AG08396 (cell line): ENCODE measurements around the gene SLC12A5.

Experiments
- DNase-seq: peaks from one replicate; pipeline ENCODE4 v3.0.0; 2012; ENCODE audit warnings: low spot score, mixed read lengths

The SLC12A5 gene

GRCh38 chr20:46027245-46027853, 1.7 kb upstream of the SLC12A5 start:
- DNase-seq, result peak; percentile 79

DNA sequence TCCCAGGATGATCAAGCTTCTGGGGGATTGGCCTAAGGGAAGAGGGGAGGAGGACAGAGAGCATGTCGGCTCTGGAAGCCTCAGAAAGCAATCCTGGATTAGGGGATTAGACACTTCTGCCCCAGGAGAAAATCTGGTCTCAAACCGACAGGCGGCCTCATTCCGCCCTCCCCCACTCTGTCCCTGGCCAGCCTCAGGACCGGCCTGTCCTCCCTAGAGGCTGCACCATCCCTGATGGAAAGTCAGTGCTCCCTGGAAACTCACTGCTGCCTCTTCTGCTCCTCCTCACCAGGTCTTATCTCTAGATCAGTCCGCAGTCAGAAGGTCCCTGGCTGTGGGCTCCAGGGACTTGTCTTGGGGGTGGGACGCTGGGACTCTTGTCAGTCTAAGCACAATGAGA, 905 bp upstream of the SLC12A5 start:
- DNase-seq, result no peak

DNA sequence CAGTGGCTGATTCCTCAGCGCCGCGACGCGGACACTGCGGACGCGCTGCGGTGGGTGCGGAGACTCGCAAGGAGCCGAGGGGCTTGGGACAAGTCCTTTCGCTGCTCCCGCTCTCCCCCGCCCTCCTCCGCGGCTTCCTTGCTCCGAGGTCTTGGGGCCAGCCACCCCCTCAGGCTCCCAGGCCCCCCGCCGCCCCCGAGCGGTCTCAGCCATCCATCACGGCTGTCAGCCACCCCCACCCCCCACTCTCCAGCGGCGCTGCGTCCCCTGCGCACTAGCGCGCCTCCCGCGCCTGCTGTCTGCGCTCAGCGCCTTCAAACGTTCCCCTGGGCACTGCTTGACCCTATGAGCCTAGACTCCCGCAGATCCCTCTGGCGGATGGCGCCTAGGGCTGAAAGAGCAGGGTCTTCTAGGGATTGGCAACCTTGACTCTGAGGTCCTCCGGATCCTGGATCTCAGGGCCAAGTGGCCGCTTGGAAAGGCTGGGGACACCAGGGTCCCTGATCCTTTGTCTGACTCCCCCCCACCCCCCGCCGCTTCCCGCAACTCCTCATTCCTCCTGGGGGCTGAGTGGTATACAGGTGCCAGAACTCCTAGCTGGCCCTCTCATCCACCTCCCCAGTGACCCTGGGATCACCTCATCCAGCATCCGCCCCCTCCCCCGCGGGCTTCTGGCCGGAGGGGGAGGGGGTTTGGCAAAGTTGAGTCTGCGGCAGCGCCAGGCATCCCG, 1.4 kb downstream of the SLC12A5 start:
- no peak for DNase-seq

DNA sequence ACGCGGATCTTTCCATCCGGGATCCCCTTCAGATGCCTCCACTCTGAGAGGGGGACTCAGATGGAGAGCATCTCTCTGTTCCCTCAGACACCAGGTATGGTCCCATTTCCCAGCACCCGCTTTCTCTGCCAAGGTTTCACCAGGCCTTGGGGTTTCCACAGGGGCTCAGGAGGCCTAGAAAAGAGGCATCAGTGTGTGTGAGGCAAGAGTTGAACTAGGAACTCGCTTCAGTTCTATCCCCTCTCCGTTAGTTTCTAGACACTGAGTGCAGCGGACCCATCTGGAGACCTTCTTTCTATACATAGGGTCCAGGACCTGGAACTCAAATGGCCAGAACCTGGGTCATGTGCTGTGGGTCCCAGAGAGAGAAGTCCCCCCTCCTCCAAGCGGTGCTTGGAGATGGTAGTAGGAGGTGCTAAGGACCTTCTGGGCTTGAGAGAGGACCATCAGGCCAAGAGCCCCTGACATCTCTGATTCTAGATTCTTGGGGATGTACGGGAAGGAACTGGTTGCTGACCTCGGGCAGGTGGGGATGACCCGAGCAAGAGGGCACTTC, 2.1 kb downstream of the SLC12A5 start:
- no peak for DNase-seq

GRCh38 chr20:46031701-46032254, 2.8 kb downstream of the SLC12A5 start:
- no peak for DNase-seq

DNA sequence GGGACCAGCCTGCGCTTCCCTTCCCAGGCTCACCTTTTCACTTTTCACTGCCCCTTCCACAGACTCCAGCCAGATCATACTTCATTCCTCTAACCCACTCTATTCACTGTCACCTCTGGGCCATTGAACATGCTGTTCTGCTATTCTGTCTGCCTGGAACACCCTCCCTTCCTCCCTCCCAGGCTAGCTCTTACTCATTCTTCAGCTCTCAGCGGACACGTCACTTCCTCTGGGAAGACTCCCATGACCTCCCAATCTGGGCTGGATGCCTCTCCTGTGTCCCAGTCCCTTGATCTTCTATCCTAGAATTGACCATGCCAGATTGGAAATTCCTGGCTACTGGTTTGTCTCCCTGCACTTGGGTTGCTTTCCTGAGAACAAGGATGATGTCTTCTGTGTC, 5.0 kb downstream of the SLC12A5 start:
- no peak for DNase-seq

- no peak for DNase-seq
Measured at GRCh38 chr20:46035253-46035652, 6.2 kb downstream of the SLC12A5 start.

DNA sequence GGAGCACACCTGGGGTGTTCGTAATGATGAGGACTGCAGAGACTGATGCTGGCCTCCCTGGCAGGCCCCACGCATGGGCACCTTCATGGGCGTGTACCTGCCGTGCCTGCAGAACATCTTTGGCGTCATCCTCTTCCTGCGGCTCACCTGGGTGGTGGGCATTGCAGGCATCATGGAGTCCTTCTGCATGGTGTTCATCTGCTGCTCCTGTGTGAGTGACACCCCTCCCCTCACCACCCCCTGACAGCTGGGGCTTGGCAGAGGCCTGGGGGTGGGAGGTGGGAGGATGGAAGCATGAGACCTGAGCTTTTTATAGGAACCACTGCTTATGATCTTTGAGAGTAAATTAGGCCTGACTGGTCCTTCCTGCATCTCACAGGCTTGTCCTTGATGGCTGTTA, 6.7 kb downstream of the SLC12A5 start:
- DNase-seq, result no peak

DNA sequence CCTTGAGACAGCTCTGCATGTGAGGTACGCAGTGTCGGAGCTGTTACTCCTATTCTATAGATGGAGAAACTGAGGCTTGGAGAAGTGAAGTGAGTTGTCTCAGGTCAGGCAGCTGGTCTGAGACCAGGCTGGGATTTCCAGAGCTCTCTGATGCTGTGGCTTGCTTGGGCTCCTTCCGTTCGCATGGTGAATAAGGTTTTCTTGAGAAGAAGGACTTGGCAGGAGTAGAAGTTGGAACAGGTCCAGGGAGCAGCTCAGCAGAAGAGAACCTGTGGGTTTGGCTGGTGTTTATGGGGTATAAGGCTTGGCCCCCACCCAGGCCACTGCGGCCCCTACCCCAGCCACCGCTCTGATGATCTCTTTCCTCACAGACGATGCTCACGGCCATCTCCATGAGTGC, 7.4 kb downstream of the SLC12A5 start:
- DNase-seq, result no peak

GRCh38 chr20:46037036-46037435, 8.0 kb downstream of the SLC12A5 start:
- no peak for DNase-seq

DNA sequence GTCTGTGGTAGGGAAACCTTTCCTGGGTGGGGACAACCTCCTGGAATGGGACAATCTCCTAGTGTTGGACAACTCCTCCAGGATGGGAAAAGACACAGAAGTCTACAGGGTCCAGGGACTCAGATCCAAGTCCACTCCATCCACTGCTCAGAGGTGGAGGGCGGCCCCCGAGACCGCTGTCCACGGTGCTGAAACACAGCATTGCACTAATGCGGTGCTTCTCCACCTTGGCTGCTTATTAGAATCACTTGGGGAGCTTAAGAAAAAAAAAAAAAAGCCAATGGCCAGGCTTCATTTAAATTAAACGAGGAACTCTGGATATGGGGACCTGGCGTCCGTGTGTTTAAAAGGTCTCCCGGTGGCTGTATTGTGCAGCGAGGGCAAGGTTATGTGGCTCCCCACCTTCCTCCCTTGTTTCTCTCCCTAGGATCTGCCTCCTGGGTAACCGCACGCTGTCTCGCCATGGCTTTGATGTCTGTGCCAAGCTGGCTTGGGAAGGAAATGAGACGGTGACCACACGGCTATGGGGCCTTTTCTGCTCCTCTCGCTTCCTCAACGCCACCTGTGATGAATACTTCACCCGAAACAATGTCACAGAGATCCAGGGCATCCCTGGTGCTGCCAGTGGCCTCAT, 12.0 kb downstream of the SLC12A5 start:
- peak; percentile 64 for DNase-seq

DNA sequence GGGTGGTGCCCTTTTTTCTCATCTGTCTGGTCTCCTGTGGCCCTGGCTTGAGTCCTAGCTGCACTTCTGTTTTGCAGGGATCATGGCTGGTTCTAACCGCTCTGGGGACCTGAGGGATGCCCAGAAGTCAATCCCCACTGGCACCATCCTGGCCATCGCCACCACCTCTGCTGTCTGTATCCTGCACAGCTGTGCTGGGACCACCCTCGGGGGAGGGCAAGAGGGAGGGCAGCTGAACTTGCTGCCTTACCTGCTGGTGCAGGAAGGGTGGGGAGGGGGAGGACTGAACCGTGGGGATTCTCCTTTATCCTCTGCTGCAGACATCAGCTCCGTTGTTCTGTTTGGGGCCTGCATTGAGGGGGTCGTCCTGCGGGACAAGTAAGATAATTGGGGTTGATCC, 14.5 kb downstream of the SLC12A5 start:
- no peak for DNase-seq

DNA sequence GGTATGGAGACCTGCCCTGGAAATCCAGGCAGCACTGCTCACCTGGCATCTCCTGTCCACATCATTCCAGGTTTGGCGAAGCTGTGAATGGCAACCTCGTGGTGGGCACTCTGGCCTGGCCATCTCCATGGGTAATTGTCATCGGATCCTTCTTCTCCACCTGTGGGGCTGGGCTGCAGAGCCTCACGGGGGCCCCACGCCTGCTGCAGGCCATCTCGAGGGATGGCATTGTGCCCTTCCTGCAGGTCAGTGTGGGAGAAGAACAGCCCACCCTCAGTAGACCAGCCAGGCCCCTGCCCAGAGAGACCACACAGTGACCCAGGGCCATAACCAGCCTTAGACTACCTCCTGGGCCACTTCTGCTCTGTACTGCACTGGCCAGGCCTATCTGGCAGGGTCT, 15.9 kb downstream of the SLC12A5 start:
- DNase-seq, result no peak

GRCh38 chr20:46046588-46047310, 17.7 kb downstream of the SLC12A5 start:
- DNase-seq, result no peak

DNA sequence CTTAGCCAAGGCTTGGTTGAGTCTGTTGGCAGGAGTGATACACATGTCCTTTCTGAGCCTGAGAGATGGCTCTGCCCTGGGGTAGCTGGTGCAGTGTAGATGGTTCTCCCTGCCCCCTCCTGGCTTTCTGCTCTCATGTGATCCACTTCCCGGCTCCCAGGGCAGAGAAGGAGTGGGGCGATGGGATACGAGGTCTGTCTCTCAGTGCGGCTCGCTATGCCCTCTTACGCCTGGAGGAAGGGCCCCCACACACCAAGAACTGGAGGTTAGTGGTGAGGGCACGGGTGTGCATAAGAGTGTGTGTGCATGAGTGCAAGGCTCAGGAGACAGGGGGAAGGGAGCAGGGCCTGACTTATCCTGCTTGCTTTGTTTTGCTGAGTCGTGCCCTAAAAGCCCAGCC, 18.8 kb downstream of the SLC12A5 start:
- DNase-seq, result no peak

- no peak for DNase-seq
Measured at GRCh38 chr20:46049190-46049589, 20.2 kb downstream of the SLC12A5 start.

DNA sequence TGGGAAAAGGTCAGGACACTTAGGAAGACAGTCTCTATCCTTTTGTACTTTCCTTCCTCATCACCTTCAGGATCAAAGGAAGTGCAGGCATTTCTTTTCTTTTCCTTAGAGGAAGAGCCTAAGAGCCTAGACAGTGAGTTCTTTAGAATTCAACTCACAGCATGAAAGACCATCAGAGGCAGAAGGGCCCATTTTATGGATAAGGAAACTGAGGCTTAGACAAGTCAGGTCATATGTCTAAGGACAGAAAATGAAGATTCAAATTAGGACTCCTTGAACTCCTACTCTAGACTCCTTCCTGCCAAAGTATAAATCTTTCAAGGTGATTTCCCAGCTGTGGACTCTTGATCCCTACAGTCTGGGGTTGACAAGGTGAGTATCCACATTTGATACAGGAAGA, 20.8 kb downstream of the SLC12A5 start:
- DNase-seq, result no peak

GRCh38 chr20:46050444-46050843, 21.4 kb downstream of the SLC12A5 start:
- DNase-seq, result no peak

DNA sequence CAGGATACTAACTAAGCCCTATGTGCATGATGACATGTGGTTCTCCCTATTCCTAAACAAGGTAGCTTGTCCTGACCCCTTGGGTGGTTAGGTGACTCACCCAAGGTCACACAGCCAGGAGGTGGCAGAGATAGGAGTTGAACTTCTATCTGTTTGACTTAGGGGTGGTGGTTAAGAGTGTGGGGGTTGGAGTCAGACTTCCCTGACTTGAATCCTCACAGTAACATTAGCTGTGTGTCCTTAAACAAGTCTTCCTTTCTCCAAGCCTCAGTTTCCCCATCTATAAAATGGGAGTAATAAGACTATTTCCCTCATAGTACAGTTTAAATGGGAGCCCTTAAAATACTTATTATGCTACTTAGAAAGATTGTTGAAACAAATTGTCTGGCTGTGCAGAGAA, 21.9 kb downstream of the SLC12A5 start:
- no peak for DNase-seq

DNA sequence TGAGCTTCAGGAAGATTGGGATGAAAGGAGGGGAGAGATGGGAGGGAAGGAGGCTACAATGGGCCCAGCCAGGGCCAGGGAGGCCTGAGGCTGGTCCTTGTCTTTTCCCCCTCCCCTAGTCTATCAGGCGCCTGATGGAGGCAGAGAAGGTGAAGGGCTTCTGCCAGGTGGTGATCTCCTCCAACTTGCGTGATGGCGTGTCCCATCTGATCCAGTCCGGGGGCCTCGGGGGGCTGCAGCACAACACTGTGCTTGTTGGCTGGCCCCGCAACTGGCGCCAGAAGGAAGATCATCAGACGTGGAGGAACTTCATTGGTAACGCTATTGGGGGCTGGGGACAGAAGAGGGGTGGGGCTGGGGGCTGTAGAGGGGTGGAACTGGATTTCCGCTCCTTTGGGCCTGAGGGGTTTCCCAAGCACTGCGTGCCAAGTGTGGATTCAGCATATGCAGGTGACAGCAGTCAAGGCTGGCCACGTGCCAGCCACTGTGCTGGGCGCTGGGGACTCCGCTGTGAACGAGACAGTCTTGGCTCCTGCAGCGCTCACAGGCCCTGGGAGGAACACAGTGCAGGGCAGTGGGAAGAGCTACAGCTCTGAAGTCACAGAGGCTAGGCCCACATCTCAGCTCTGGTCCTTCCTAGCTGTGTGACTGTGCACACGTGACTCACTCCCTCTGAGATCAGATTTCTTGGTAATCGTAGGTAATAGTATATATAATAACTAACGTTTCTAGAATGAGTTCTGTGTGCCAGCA, 22.7 kb downstream of the SLC12A5 start:
- no peak for DNase-seq

GRCh38 chr20:46053416-46053815, 24.4 kb downstream of the SLC12A5 start:
- DNase-seq, result no peak

DNA sequence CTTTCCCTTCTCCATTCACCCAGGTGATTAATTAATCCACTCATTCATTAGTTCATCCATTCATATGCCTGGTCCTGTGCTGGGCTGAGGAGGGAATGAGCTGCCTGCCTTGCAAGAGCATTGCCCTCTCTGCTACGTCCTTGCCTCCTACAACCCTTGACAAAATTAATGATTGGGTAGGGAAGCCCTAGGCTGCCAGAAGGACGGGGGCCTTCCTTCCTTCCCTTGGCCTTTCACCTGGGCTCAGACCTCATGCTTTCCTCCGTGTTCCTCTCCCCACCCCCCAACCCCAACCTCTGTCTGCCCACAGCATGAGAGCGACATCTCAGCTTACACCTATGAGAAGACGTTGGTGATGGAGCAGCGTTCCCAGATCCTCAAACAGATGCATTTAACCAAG, 25.6 kb downstream of the SLC12A5 start:
- no peak for DNase-seq
